Measurements from ENCODE around the gene OTOA.
"Not testable (repeated sequence)": the region's sequence is repeated elsewhere in the genome, so short reads cannot be mapped to it uniquely, and the experiment has no call there.

Gene OTOA

DNA sequence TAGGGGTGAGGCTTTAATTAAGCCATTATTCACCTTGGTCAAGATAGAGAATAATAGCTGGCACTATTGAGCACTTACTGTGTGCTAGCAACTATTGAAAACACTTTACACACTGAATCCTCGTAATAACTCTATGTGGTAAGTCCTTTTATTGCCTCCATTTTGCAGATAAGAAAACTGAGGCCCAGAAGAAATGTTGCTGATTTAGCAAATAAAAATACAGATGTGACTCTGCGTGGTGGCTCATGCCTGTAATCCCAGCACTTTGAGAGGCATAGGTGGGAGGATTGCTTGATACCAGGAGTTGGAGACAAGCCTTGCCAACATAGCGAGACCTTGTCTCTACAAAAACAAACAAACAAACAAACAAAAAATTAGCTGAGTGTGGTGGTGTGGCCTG is 19.4 kb downstream of the OTOA start:
- no peak for DNase-seq

DNA sequence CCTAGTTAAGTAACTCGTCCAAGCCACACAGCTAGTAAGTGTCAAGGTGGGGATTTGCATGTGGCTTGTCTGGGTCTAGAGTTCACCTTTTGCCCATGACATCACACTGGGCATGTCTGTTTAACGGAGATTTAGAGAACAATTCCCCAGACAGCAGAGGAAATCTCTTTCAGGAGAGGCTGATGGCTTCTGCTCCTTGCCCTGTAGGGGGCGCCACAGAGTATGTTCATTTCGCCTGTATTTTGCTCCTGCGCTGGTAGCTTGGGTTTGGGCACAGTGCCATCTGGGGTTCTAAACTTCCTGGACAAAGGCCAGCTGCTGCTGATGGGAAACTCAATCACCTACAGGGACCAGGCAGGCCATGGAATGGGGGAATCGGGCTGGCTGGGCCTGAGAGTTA is 20.4 kb downstream of the OTOA start:
- no peak for DNase-seq

DNA sequence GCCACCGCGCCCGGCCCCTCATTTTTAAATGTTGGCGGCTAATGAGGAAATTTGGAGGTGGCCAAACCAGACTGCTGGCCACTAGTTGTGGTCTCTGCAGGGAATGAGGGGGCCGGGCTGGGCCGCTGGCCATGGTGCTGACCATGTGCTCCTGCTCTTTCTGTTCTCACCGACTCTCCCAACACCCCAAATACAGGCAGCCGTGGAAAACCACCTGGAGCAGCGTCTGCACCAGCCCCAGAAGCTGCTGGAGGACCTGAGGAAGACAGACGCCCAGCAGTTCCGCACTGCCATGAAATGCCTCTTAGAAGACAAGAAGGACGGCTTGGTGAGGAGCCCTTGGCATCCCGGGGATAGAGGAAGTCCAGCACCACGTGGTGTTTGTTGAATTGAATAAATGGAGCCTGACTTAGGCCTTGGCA is 21.3 kb downstream of the OTOA start:
- DNase-seq, result no peak

DNA sequence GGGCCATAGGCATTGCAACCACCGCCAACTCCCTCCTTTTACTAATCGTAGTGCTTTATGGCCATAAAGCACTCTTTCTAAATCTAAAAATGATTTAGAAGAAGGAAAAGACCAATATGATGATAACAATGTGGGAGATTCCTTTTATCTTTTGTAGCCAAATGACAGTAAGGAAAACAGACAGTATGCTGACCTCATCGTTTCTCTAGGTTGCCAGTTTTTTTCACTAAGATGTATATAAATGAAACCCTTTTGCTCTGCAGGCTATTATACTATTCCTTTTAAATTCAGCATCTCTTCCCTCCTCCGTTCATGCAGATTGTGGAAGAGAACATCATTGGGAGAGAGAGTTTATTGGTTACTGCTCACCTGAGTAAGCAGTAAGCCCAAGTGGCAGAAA is 25.3 kb downstream of the OTOA start:
- DNase-seq, result no peak

DNA sequence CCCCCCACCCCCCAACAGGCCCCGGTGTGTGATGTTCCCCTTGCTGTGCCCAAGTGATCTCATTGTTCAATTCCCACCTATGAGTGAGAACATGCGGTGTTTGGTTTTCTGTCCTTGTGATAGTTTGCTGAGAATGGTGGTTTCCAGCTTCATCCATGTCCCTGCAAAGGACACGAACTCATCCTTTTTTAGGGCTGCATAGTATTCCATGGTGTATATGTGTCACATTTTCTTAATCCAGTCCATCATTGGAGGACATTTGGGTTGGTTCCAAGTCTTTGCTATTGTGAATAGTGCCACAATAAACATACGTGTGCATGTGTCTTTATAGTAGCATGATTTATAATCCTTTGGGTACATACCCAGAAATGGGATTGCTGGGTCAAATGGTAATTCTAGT is 27.2 kb downstream of the OTOA start:
- DNase-seq, result not testable (repeated sequence)

DNA sequence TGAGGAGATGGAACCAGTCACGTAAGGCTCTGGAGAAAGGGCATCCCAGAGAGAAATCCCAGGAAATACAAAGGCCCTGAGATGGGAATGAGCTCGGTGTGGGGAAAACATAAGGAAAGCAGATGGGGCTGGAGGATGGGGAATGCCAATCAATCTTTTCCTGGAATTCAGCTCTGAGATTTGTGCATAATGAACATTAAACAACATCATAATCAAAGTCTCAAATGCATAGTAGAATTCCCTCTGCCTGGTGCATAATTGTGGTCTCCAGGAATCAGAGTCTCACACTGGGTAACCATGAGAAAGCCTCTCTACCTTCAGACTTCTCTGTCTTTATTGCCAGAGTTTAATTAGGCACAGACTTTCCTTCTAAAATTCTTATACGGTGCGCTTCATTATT is 30.8 kb downstream of the OTOA start:
- DNase-seq, result no peak

DNA sequence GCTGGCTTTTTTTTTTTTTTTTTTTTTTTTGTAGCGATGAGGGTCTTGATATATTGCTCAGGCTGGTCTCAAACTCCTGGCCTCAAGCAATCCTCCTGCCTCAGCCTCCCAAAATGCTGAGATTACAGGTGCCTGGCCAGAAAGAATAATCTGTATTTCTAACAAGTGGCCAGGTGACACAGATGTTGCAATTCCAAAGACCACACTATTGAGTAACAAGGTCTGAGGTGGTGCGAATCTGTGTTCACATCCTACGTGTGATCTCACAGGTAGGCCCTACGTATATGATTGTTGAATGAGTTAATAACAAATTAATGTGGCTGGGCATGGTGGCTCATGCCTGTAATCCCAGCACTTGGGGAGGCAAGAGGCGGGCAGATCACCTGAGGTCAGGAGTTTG is 33.3 kb downstream of the OTOA start:
- no peak for DNase-seq

DNA sequence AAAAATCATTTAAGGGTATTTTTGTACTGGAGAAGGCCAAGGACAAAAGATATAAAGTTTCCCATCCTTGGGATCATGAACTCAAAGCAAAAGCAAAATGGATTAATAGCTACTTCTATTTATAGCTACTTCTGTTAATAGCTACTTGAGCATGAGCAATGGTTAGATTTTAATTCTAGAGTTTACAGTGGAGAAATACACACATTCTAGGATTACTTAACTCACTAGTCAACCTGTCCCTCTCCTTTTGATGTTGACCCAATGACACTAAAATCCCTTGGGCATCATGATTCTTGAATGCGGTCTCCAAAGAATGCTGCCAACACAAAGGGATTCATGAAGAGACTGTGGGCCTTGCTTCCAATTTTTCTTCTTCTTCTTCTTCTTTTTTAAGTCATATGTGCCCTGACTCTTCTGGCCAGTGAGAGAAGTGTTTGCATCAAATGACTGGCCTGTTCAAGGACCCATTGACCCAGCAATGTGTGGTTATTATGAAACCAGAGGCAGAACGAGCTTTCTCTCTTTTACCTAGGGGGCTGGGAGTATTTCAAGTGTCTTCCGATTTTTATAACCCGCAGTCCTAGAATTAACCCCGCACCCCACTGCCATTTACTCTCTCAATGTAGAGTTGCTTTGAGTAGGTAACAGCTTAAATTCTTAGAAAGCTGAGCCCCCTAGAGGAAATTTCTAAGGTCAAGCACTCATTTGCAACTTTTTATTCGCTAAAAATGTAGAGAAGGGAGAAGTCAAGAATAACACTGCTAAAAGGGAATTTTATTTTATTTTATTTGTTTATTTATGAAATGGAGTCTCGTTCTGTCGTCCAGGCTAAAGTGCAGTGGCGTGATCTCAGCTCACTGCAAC is 34.6 kb downstream of the OTOA start:
- no peak for DNase-seq

DNA sequence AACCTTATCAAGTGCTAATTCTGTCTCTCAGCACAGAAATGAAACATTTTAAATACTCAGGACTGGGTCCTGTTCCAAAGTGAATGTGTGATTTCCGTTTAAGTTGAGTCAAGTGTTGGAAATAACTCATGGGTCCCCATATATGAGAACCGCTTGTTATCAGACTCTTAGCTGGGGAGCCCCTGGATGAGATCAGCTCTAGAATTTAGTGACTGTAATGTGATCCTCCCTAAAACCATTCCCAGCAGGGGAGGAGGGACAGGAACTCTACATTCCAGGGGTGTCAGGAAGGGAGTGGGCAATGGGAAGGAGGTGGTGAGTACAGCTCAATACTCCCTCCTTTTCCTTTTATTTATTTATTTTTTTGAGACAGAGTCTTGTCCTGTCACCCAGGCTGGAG is 37.5 kb downstream of the OTOA start:
- no peak for DNase-seq

DNA sequence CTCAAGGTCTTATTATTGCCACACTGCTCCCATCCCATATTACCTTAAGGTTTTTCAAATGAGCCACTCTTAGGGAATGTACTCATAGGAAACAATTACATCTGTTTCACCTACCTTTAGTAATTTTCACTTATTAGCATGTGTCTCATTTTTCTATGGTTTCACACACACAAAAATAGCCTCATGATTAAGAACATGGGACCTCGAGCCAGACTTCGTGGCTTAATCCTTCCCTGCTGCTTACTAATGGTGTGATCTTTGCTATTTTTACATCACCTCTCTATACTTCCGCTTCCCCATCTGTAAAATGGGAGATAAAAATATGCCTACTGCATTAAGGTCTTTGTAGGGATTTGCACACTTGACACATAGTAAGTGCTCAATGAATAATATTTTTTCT is 38.5 kb downstream of the OTOA start:
- DNase-seq, result no peak

DNA sequence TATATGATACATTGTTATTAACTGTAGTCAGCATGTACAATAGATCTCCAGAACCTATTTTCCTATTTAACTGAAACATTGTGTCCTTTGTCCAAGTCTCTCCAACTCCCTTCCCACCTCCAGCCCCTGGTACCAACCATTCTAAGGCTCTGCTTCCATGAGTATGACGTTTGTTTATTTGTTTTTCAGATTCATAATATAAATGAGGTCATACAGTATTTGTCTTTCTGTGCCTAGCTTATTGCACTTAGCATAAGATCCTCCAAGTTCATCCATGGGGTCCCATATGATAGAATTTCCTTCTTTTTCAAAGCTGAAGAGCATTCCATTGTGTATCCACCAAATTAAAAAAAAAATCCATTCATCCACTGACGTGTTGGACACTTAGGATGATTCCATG is 39.4 kb downstream of the OTOA start:
- DNase-seq, result no peak

DNA sequence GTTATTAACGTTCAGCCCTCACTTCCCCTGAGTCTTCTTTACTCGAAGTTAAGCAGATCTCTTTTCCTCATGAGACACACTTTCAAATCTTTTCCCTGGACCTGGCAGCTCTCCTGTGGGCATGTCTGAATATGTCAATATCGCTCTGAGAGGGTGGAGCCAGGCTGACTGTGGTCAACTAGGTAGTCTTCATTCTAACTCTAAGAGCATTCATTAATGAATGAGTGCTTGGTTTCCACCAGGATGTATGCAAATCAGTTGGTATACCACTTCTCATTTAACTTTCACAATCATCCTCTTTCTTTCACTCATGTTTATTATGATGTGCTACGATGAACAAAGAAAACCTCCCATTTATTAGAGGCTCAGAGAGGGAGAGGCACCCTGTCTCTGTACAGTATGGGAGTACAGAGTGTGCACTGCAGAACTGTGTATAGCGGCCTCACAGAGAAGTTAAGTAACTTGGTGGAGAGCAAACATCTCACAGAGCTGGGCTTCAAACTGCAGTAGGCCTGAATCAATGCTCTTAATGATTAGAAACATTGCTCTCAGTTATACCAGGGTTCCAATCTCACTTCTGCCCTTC is 39.9 kb downstream of the OTOA start:
- DNase-seq, result no peak

DNA sequence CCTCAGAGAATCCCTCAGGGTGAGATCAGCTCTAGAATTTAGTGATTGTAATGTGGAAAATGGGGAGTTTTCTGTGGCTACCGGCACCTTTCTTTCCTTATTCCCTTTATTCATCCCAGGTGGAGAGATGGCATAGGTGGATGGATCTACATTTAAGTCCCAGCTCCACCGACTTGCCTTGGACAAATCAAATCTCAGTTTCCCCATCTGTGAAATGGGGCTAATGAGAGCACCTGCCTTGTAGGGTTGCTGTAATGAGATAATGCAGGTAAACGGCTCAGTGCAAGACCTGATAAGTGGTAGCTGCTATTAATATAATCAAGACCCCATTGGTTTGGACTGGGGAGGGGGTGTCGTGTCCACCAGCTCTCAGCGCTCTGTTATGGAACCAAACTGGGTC is 40.5 kb downstream of the OTOA start:
- DNase-seq, result no peak

DNA sequence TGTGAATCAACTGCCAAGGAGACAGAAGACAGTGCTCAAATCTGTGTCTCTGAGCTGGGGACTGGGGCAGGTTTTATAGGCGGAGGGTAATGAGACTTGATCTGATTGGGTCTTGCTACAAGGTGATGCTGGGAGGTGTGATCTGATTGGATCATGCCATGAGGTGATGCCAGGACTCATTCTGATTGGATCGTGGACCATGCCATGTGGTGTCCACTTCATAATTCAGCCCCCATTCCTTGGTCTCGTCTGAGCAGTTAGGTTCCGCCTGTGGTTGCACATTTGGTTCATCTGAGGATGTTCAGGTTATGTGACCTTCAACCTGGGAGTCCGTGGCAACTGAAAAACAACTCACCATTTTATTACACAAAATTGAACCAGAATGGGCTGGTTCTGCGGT is 41.0 kb downstream of the OTOA start:
- DNase-seq, result no peak

DNA sequence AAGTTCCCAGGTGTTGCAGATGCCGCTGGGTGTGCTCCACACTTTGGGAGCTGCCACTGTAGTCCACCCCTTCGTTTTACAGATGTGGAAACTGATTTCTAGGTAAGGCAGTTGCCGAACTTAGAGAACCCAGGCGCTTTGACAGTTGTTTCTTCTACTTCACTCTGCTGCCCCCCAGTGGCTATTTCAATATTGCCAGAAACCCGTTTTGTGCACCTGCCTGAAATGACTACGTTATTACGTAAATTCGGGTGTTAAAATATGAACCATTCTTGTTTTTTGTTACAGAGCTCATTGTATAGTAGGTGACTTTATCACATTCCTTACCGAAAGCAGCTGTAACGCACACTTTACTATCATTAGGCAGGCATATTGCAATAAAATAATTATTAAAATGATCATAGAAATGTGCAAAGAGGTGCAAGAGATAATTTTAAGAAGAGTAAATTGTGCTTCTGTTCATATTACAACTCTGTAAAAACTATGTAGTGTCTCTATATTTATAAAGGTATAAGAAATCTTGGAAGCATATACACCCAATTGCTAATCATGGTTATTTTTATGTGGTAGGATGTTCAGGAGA is 44.9 kb downstream of the OTOA start:
- peak; percentile 28 for DNase-seq

DNA sequence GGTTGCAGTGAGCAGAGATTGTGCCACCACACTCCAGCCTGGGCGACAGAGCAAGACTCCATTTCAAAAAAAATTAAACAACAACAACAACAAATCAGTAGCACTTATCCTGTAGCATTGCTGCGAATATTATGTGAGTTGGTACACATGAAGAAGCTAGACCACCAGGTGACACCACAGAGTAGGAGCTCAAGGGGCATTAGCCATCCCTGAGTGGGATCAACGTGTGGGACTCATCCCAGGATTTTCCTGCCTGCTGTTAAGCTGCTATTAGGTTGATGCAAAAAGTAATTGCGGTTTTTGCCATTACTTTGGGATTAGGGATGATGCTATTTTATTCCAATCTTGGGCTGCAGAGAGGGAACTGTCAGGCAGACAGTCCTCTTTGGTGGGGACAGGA is 47.2 kb downstream of the OTOA start:
- DNase-seq, result no peak

DNA sequence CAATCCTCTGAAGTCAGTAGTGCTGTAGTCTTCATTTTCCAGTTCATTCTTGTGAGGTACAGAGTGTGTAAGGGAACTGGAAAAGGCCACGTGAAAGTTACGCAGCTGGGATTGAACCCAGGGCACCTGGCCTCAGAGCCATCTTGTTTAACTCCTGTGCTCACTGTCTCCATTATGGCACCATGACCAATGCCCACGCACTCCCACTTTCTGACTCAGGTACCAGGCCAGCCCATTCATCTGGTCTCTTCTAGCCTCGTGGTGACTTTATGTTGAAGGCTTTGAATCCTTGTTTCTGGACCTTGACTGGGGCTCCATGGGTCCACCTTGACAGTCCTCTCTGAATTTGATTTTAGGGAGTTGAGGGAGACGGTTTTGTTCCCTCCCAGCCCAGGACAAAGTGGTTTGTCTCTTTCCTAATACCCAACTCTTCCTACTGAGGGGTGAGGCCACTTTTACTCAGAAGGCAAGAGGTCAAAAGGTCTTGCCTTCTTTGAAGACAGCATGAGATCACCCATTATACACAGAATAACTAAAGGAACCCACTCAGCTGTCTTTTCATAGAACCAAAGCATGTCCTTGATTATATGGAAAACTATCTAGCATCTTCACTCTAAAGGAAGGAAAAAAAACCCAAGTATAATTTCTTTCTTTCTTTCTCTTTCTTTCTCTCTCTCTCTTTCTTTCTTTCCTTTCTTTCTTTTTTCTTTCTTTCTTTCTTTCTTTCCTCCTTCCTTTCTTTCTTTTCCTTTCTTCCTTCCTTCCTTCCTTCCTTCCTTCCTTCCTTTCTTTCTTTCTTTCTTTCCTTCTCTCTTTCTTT is 50.0 kb downstream of the OTOA start:
- no peak for DNase-seq

DNA sequence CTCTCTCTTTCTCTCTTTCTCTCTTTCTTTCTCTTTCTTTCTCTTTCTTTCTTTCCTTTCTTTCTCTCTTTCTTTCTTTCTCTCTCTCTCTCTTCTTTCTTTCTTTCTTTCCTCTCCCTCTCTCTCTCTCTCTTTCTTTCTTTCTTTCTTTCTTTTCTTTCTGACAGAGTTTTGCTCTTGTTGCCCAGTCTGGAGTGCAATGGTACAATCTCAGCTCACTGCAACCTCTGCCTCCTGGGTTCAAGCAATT is 50.5 kb downstream of the OTOA start:
- not testable (repeated sequence) for DNase-seq

DNA sequence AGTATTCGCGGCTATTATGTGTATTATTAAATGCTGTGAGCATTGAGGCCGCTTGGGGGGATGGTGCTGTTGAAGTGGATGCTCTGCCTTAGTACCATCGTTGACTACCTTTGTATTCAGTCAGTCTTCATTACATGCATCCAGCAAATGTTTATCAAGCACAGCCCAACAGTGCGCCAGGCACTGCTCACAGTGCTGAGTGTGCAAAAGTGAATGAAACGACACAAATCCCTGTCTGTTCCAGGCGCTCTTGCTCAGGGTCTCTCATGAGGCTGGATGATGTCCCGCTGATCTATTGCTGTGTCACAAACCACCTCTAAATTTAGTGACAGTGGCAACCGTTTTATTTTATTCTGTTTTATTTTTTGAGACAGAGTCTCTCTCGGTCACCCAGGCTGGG is 53.8 kb downstream of the OTOA start:
- DNase-seq, result no peak

DNA sequence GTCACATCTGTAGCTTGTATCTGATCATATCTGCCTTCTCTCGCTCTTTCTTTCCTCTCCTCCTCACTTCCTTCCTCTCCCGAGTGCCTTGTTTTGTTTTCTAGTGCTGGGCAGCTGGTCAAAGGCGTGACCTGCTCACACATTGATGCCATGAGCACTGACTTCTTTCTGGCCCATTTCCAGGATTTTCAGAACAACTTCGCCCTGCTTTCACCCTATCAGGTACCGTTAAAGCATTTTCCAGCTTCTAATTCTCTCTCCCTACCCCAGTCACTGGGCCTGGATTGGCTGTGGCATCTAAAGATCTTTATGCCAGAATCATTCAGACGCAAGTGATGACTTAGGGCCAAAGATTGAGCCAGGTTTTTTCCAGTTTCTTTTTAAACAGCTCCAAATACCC is 55.5 kb downstream of the OTOA start:
- no peak for DNase-seq

DNA sequence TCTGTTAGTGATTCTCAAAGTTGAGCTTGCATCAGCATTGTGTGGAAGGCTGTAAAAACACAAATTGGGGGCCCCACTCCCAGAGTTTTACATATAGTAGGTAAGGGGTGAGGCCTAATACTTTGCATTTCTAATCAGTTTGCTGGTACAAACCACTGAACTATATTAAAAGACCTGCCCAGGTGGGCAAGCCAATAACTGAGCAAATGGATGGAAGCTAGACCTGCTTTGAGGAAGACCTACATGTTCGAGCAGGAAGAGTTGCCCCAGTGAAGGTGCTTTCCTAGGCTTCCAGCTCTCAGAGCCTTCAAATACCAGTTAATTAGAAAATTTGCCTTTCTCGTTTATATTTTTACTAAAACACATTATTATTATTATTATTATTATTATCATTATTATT is 56.8 kb downstream of the OTOA start:
- no peak for DNase-seq

DNA sequence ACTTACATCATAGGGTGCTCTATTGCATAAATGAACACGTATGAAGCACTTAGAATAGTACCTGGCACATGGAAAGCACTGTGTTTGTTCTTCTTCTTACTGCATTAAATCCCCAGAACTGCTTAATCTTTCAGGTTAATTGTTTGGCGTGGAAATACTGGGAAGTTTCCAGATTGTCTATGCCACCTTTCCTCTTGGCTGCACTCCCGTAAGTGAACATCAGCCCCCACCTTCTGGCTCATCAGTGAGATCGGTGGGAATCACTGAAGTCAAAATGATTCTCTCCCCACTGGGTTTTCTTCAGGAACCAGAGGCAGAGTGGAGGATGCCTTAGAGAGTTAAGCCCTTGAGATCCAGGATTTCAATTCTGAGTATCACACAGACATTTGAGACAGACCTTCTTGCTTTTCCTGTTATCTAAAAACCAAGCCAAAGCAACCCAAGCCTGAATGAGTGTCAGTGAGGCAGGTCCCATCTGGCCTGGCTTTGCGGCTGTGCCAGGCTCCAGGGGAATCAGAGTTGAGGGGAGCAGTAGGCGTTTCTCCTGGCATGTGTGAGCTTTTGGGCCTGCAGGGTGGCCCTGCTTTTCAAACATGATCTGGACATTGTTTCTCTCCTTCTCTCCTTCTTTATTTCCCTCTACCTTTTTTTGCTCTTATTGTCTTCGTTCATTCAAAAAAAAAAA is 59.1 kb downstream of the OTOA start:
- DNase-seq, result no peak

DNA sequence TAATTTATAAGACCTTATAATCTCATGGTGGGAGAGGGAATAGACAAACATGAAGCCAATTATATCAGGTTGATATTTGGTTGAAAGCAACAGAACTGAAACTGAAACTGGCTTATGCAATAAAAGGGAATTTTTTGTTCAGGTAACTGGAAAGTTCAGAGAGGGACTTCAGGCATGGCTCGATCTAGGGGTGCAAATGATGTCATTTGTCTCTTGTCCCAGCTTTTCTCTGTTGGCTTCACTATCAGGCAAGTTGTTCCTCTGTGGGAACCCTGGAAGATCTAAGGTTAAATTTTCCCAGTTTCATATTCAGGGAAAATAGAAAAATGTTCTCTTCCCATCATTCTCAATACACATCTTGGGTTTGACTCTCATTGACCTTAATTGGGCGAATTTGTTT is 59.8 kb downstream of the OTOA start:
- DNase-seq, result no peak

Data from GDM1 (cell line).